Lung (tissue), 10 donors: ENCODE data around the gene NOTCH2. TPM values are rescaled to one million over a fixed set of nuclear protein-coding genes. Genes with fewer than 3 reads are reported as not detected.
"Not testable (repeated sequence)": the region's sequence is repeated elsewhere in the genome, so short reads cannot be mapped to it uniquely, and the experiment has no call there.

Experiments
- ATAC-seq: fragments of 200-7000 bp; cut with Tn5 transposase; one replicate; pipeline ENCODE4 v1.9.1; 2020; ENCODE audit warnings: moderate number of reproducible peaks; ENCODE audit not compliant: insufficient read depth, low FRiP score
- DNase-seq, 3 donors: peaks; one replicate each; pipeline ENCODE4 v3.0.0-alpha.2; 2013 to 2017
- H3K27ac ChIP-seq, 2 donors: one replicate each; pipeline ENCODE4 v1.5.1; 2013; ENCODE audit warnings: mild to moderate bottlenecking in 2 of 2, moderate library complexity in 2 of 2, control low read depth in 1 of 2, inconsistent platforms in 1 of 2, low read depth in 1 of 2, low read length in 1 of 2
- H3K27me3 ChIP-seq, 3 donors: one replicate each; pipeline ENCODE4 v1.5.1; 2013; ENCODE audit warnings: low read length in 2 of 3; ENCODE audit not compliant: control insufficient read depth in 3 of 3, insufficient read depth in 3 of 3
- H3K36me3 ChIP-seq, 4 donors: one replicate each; pipeline ENCODE4 v1.5.1; 2013; ENCODE audit warnings: low read length in 4 of 4, mild to moderate bottlenecking in 1 of 4, moderate library complexity in 1 of 4; ENCODE audit not compliant: control insufficient read depth in 4 of 4, insufficient read depth in 4 of 4
- H3K4me1 ChIP-seq, 5 donors: one replicate each; pipeline ENCODE4 v1.5.1; 2013; ENCODE audit warnings: low read length in 5 of 5, mild to moderate bottlenecking in 2 of 5, moderate library complexity in 1 of 5; ENCODE audit not compliant: control insufficient read depth in 5 of 5, insufficient read depth in 5 of 5
- H3K4me3 ChIP-seq: one replicate; pipeline ENCODE4 v1.5.1; 2013; ENCODE audit warnings: mild to moderate bottlenecking, control low read depth, moderate library complexity
- H3K9ac ChIP-seq, 2 donors: one replicate each; pipeline ENCODE4 v1.5.1; 2013; ENCODE audit warnings: low read length in 2 of 2, control low read depth in 1 of 2; ENCODE audit not compliant: insufficient read depth in 1 of 2
- H3K9me3 ChIP-seq, 4 donors: one replicate each; pipeline ENCODE4 v1.5.1; 2013; ENCODE audit warnings: low read length in 3 of 4, mild to moderate bottlenecking in 1 of 4, moderate library complexity in 1 of 4; ENCODE audit not compliant: control insufficient read depth in 4 of 4, insufficient read depth in 3 of 4
- WGBS, 2 donors: extraction: QIAGEN DNeasy Blood & Tissue Kit; methylation state at CpG; one replicate each; pipeline ENCODE4 v1.1.7; 2013; 5-methylcytosine and 5-hydroxymethylcytosine counted together
- polyA plus RNA-seq, 2 donors: library from polyadenylated mRNA; stranded (reverse); fragments of 200-250 nt; gene quantifications; one replicate each; pipeline ENCODE4 v1.2.1, GENCODE V29; 2013
- total RNA-seq, 2 donors: library from RNA; depleted of rRNA in 1 of 2; stranded (reverse); fragments of >200 nt in 1 of 2; gene quantifications; one replicate each; pipeline ENCODE4 v1.2.1, GENCODE V29; 2014 to 2021
- donor health status: Bipolar disorder and iron deficiency.
- donor health status: healthy.
- donor health status: DM: yes; HTN: yes; CAD: no.

The NOTCH2 gene
- total and polyA plus RNA-seq, 4 donors: 6.8 to 179 (median 80.3) TPM

- not testable (repeated sequence) for H3K36me3 ChIP-seq, H3K27ac ChIP-seq, H3K27me3 ChIP-seq, H3K4me3 ChIP-seq, H3K4me1 ChIP-seq, ATAC-seq, H3K9me3 ChIP-seq, H3K9ac ChIP-seq, DNase-seq
- WGBS, 2 donors: 83 to 87% methylated on average over 6 to 7 of the region's 9 CpGs
Measured at GRCh38 chr1:120109656-120110055, 40.2 kb upstream of the NOTCH2 start.

- not testable (repeated sequence) for H3K27me3 ChIP-seq, H3K9ac ChIP-seq, H3K9me3 ChIP-seq, ATAC-seq, H3K27ac ChIP-seq, H3K36me3 ChIP-seq, H3K4me1 ChIP-seq, H3K4me3 ChIP-seq, DNase-seq
- 94 to 96% methylated on average over 7 to 9 of the region's 10 CpGs for WGBS, 2 donors
Measured at GRCh38 chr1:120109180-120109579, 39.7 kb upstream of the NOTCH2 start.

GRCh38 chr1:120105288-120105687 lies 35.8 kb upstream of the NOTCH2 start:
- not testable (repeated sequence) for H3K4me1 ChIP-seq, DNase-seq, H3K27me3 ChIP-seq, H3K4me3 ChIP-seq, H3K36me3 ChIP-seq, ATAC-seq, H3K9ac ChIP-seq, H3K9me3 ChIP-seq, H3K27ac ChIP-seq
- 38 to 65% methylated on average over 1 of the region's 2 CpGs for WGBS, 2 donors

GRCh38 chr1:120103768-120104167 lies 34.3 kb upstream of the NOTCH2 start:
- H3K27ac ChIP-seq, H3K4me3 ChIP-seq, ATAC-seq, H3K27me3 ChIP-seq, H3K4me1 ChIP-seq, H3K9me3 ChIP-seq, DNase-seq, H3K36me3 ChIP-seq, H3K9ac ChIP-seq: not testable (repeated sequence)
- no CpG with 5 or more reads among the region's 3 CpGs for WGBS, 2 donors

- H3K36me3 ChIP-seq, H3K27ac ChIP-seq, H3K4me1 ChIP-seq, H3K27me3 ChIP-seq, H3K4me3 ChIP-seq, H3K9ac ChIP-seq, H3K9me3 ChIP-seq, ATAC-seq: not testable (repeated sequence)
- DNase-seq: peak in 2 of 3 donors; percentile 59 to 86
- WGBS, 2 donors: 82% methylated on average over 1 of the region's 1 CpG; no CpG with 5 or more reads in 1 of the 2 donors
Measured at GRCh38 chr1:120101593-120101992, 32.1 kb upstream of the NOTCH2 start.

GRCh38 chr1:120100590-120100989 lies 31.1 kb upstream of the NOTCH2 start:
- not testable (repeated sequence) for DNase-seq, H3K27me3 ChIP-seq, H3K4me1 ChIP-seq, H3K9ac ChIP-seq, H3K36me3 ChIP-seq, H3K4me3 ChIP-seq, ATAC-seq, H3K9me3 ChIP-seq, H3K27ac ChIP-seq
- WGBS, 2 donors: 20 to 24% methylated on average over 1 of the region's 1 CpG

- H3K9me3 ChIP-seq, H3K36me3 ChIP-seq, DNase-seq, H3K4me3 ChIP-seq, ATAC-seq, H3K27me3 ChIP-seq, H3K9ac ChIP-seq, H3K4me1 ChIP-seq, H3K27ac ChIP-seq: not testable (repeated sequence)
- WGBS, 2 donors: 93 to 100% methylated on average over 1 of the region's 6 CpGs
Measured at GRCh38 chr1:120098986-120099759, 29.7 kb upstream of the NOTCH2 start.

GRCh38 chr1:120096981-120097545 lies 27.6 kb upstream of the NOTCH2 start:
- ATAC-seq, H3K4me3 ChIP-seq, H3K27me3 ChIP-seq, H3K9me3 ChIP-seq, H3K9ac ChIP-seq, H3K36me3 ChIP-seq, DNase-seq, H3K4me1 ChIP-seq, H3K27ac ChIP-seq: not testable (repeated sequence)
- 58 to 67% methylated on average over 1 of the region's 1 CpG for whole genome bisulfite sequencing, 2 donors
